ENCODE data around the gene OR10V1.
"Not testable (repeated sequence)": the region's sequence is repeated elsewhere in the genome, so short reads cannot be mapped to it uniquely, and the experiment has no call there.

OR10V1 gene

DNA sequence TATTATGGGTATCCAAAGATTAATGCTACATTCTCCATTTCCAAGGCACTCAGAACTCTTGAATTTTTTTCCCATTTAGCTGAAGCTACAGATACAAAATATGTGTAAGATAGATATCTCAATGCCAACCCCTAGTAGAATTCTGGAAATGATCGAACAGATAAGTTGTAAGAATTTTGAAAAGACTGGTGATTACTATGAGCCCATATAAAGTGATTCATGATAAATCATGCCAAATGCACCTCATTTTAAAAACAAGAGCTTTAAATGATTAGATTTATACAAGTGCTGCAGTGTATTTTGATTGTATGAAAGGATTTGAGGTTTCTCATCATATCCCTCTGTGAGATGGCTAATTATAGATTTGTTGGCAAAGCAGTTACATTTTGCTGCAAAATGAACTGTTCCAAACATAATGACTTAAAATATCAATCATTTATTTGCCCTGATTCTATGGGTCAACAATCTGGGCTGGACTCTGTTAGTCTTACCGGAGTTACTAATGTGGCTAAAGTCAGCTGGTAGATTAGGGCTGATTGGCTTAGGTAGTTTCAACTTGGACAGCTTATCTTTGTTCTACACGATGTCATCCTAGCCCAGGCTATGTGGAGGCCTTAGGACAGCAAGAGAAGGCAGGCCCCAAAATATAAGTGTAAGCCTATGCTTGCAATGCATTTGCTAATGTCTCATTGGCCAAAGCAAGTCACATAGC, 3.4 kb downstream of the OR10V1 start:
- DNase-seq (ENCODE audit: low spot score): no peak

DNA sequence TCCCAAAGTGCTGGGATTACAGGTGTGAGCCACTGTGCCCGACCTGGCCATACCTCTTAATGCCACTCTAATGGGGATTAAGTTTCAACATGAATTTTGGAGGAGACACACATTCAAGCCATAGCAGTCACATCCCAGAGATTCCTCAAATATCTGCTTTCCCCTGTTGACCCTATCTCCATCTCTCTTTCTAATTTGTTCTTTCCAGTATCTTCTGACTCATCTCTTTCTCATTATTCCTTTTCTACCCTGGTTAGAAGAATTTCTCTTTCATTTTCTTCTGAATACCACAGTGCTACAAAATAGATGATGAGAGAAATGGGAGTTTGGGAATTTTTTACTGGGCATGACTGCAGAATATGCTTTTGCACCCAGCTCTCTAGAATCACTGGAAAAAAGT, 5.1 kb downstream of the OR10V1 start:
- DNase-seq (ENCODE audit: low spot score): peak; percentile 16

DNA sequence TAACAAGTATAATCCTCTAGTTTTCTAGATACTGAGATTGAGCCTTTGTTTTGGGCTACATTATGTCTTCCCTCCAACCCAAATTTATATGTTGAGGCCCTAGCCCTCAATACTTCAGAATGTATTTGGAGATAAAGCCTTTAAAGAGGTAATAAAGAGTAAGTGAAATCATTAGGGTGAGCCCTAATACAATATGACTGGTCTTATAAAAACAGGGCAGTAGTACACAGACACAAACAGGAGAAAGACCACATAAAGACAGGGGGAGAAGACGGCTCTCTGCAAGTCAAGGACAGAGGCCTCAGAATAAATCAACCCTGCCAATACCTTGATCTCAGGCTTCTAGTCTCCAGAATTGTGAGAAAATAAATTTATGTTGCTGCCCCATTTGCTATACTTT, 6.3 kb downstream of the OR10V1 start:
- DNase-seq (ENCODE audit: low spot score): no peak

GRCh38 chr11:59706518-59707285, 6.9 kb downstream of the OR10V1 start:
- DNase-seq (ENCODE audit: low spot score): peak; percentile 52

DNA sequence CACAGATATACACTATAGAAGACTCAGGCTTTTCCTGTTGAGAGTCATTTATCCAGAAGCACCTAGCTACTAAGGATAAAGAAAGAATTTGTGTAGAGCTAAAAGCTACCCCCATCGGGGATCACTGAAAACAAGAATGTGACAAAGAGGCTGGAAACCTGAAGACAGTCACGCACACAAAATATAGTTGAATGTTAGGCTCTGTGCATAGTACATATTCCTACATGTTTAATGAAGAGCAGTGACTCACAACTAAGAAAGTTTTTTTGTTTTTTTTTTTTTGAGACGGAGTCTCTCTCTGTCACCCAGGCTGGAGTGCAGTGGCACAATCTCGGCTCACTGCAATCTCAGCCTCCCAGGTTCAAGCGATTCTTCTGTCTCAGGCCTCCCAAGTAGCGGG, 8.4 kb downstream of the OR10V1 start:
- DNase-seq (ENCODE audit: low spot score): no peak

- not testable (repeated sequence) for DNase-seq (ENCODE audit: low spot score)
Measured at GRCh38 chr11:59703515-59703914, 10.1 kb downstream of the OR10V1 start.

GRCh38 chr11:59700157-59700556, 13.5 kb downstream of the OR10V1 start:
- DNase-seq (ENCODE audit: low spot score): not testable (repeated sequence)

DNA sequence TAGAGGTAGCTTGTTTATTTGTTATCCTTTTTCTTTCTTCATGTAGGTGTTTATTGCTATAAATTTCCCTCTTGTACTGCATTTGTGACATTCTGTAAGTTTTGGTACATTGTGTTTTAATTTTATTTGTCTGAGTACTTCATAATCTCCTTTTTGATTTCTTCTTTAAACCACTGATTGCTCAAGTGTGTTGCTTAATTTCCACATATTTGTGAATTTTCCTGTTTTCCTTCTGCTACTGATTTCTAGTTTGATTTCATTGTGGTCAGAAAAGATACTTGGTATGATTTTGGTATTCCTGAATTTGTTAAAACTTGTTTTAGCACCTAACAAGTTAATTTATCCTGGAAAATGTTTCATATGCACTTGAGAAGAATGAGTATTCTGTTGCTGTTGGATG, 15.1 kb downstream of the OR10V1 start:
- DNase-seq (ENCODE audit: low spot score): no peak

- DNase-seq (ENCODE audit: low spot score): no peak
Measured at GRCh38 chr11:59692915-59693314, 20.7 kb downstream of the OR10V1 start.

DNA sequence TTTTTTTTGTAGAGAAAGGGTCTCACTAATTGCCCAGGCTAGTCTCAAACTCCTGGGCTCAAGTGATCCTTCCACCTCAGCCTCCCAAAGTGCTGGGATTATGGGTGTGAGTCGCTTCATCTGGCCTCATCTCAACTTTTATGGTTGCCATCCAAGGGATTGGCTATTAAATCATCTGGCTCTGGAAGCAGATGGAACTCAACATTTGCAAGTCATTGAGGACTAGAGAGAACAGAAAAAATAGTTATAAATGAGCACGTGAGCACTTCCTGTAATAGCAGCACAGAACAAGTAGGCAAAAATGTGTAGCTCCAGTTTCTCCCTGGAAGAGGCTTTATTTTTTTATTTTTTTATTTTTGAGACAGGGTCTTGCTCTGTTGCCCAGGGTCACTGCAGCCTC, 22.5 kb downstream of the OR10V1 start:
- DNase-seq (ENCODE audit: low spot score): no peak

DNA sequence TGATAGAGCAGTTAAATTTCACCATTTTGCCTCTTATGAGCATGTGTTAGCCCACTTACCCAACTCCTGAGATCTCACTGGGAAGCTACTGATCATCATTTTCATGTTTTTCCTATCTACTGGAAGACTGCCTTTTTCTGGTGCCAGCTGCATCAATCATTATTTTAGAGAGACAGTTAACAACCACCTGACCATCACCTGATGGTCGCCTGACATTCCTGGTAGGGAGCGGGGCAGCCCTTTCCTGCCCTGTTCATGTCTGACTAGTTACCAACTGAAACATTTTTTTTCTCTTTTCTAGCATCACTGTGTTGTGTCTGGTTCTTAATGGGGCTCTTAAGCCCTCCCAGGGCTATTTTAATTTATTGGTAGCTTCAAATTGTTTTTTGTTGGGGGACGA, 24.6 kb downstream of the OR10V1 start:
- no peak for DNase-seq (ENCODE audit: low spot score)

GRCh38 chr11:59681260-59681725, 32.4 kb downstream of the OR10V1 start:
- not testable (repeated sequence) for DNase-seq (ENCODE audit: low spot score)

- peak; percentile 74 for DNase-seq (ENCODE audit: low spot score)
Measured at GRCh38 chr11:59680287-59681154, 33.1 kb downstream of the OR10V1 start.

DNA sequence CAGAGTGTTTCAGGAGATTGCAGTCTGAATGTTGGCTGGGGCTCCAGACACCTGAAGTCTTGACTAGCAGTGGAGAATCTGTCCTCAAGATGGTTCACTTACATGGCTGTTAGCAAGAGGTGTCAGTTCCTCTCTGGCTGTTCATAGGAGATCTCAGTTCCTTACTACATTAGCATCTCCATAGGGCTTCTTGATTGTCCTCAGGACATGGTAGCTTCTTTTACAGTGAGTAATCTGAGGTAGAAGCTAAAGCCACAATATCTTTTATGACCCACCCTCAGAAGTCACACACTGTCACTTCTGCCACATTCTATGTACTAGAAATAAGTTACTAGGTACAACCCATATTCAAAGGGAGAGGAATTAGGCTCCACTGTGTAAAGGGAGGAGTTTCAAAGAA, 34.3 kb downstream of the OR10V1 start:
- DNase-seq (ENCODE audit: low spot score): no peak

DNA sequence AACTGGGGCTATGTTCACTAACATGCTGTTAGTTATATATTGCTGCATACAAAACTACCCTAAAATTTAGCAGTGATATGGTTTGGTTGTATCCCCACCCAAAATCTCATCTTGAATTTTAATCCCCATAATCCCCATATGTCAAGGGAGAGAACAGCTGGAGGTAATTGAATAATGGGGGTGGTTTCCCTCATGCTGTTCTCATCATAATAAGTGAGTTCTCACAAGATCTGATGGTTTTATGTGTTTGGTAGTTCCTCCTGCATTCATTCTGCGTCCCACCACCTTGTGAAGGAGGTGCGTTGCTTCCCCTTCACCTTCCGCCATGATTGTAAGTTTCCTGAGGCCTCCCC, 34.9 kb downstream of the OR10V1 start:
- DNase-seq (ENCODE audit: low spot score): no peak

DNA sequence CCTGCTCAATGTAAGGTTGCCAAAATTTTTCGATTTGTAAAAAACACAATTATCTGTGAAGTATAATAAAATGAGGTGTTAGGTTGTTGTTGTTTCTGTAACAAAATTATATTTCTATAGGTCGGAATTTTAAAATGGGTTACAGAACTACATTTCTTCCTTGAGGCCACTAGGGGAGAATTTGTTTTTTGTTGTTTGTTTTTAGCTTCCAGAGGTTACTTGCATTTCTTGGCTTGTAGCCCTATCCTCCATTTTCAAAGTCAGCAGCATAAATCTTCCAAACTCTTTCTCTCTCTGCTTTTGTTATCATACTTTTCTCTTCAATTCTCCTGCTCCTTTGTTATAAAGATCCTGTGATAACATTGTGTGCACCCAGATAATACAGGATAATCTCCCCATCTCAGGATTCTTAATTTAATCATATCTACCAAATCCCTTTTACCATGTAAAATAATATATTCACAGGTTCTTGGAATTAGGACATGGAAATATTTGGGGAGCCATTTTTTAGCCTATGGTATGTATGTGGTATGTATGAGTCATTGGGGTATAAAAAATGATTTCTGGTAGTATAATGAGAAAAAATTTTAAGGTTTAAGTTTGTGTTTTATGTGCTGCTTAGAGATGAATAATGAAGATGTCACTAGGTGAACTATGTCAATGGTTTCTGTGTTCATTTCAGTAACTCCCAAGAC, 35.4 kb downstream of the OR10V1 start:
- no peak for DNase-seq (ENCODE audit: low spot score)

GRCh38 chr11:59676205-59676604, 37.4 kb downstream of the OR10V1 start:
- DNase-seq (ENCODE audit: low spot score): no peak

GRCh38 chr11:59674291-59674690, 39.4 kb downstream of the OR10V1 start:
- DNase-seq (ENCODE audit: low spot score): no peak

GRCh38 chr11:59673291-59673690, 40.4 kb downstream of the OR10V1 start:
- no peak for DNase-seq (ENCODE audit: low spot score)

DNA sequence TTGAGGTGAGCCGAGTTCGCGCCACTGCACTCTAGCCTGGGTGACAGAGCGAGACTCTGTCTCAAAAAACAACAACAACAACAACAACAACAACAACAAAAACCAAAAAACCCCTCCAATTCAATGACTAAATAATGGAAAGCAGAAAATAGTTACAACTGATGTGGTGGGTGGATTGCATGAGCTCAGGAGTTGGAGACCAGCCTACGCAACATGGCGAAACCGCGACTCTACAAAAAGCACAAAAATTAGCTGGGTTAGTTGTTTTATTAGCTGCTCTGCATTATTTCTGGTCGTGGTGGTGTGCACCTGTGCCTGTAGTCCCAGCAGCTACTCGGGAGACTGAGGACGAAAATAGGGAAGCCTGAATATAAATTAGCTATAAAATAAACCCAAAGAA, 42.2 kb downstream of the OR10V1 start:
- DNase-seq (ENCODE audit: low spot score): no peak

- DNase-seq (ENCODE audit: low spot score): peak; percentile 44
Measured at GRCh38 chr11:59669611-59670009, 44.0 kb downstream of the OR10V1 start.
